Esophagus mucosa (tissue), 1 donor: ENCODE data around the gene TENM4. TPM values are rescaled to one million over a fixed set of nuclear protein-coding genes. Genes with fewer than 3 reads are reported as not detected.
A peak's percentile ranks its signal among the peaks of the same experiment; 100 is the strongest.
"Not testable (repeated sequence)": the region's sequence is repeated elsewhere in the genome, so short reads cannot be mapped to it uniquely, and the experiment has no call there.

Experiments
- ATAC-seq: fragments of 200-7000 bp; cut with Tn5 transposase; one replicate; pipeline ENCODE4 v1.9.1; 2020
- total RNA-seq: library from RNA; stranded (reverse); gene quantifications from one replicate; pipeline ENCODE4 v1.2.4, GENCODE V29; 2023
- donor health status: DM: yes; HTN: yes; CAD: no.

Gene TENM4
- total RNA-seq, 1 donor from 2014 or later, result 21.8 TPM

GRCh38 chr11:78651136-78651775, 789.6 kb downstream of the TENM4 start:
- no peak for ATAC-seq

- no peak for ATAC-seq
These were observed 791.2 kb downstream of the TENM4 start for GRCh38 chr11:78649361-78650215.

- no peak for ATAC-seq
These were observed 792.6 kb downstream of the TENM4 start for GRCh38 chr11:78647986-78648875.

- ATAC-seq, result no peak
These were observed 793.4 kb downstream of the TENM4 start for GRCh38 chr11:78647266-78647915.

- ATAC-seq, result peak; percentile 82
These were observed 794.2 kb downstream of the TENM4 start for GRCh38 chr11:78646564-78647185.

GRCh38 chr11:78645226-78646202, 795.3 kb downstream of the TENM4 start:
- ATAC-seq, result peak; percentile 86

- ATAC-seq, result no peak
These were observed 797.2 kb downstream of the TENM4 start for GRCh38 chr11:78643676-78644056.

- no peak for ATAC-seq
These were observed 797.7 kb downstream of the TENM4 start for GRCh38 chr11:78642979-78643675.

GRCh38 chr11:78641541-78641940, 799.3 kb downstream of the TENM4 start:
- ATAC-seq, result no peak

GRCh38 chr11:78638704-78639380, 802.0 kb downstream of the TENM4 start:
- ATAC-seq, result no peak

- ATAC-seq, result not testable (repeated sequence)
These were observed 803.3 kb downstream of the TENM4 start for GRCh38 chr11:78637527-78637926.

- no peak for ATAC-seq
These were observed 804.9 kb downstream of the TENM4 start for GRCh38 chr11:78635814-78636506.

- ATAC-seq, result no peak
These were observed 807.1 kb downstream of the TENM4 start for GRCh38 chr11:78633516-78634310.

GRCh38 chr11:78630561-78631303, 810.1 kb downstream of the TENM4 start:
- no peak for ATAC-seq

GRCh38 chr11:78630155-78630554, 810.7 kb downstream of the TENM4 start:
- no peak for ATAC-seq

GRCh38 chr11:78622666-78623065, 818.2 kb downstream of the TENM4 start:
- ATAC-seq, result no peak

- no peak for ATAC-seq
These were observed 820.7 kb downstream of the TENM4 start for GRCh38 chr11:78620159-78620558.
